GM21381 (cell line): ENCODE data around the gene MOV10.
A peak's percentile ranks its signal among the peaks of the same experiment; 100 is the strongest.
"Not testable (repeated sequence)": the region's sequence is repeated elsewhere in the genome, so short reads cannot be mapped to it uniquely, and the experiment has no call there.

Source experiments
- ATAC-seq: cut with Tn5 transposase; IDR thresholded peaks from one replicate; pipeline ENCODE4 v1.9.1; 2021; ENCODE audit warnings: mild to moderate bottlenecking, moderate library complexity; ENCODE audit not compliant: unreplicated experiment

Gene MOV10

GRCh38 chr1:112712191-112712590 is 37.7 kb downstream of the MOV10 start:
- no peak for ATAC-seq

GRCh38 chr1:112712701-112713128 is 38.3 kb downstream of the MOV10 start:
- no peak for ATAC-seq

GRCh38 chr1:112713466-112714312 is 39.2 kb downstream of the MOV10 start:
- peak; percentile 21 for ATAC-seq

- ATAC-seq, result peak; percentile 17
These were observed 40.1 kb downstream of the MOV10 start for GRCh38 chr1:112714313-112715263.

- peak; percentile 74 for ATAC-seq
These were observed 41.0 kb downstream of the MOV10 start, which contains the start of gene PPM1J for GRCh38 chr1:112715264-112716053. Gene PPM1J (minus strand): TSS chr1:112715332. CDS start chr1:112715301, 31 bp downstream.

- ATAC-seq, result peak; percentile 31
These were observed 41.8 kb downstream of the MOV10 start for GRCh38 chr1:112716133-112716720.

GRCh38 chr1:112717263-112717873 is 42.9 kb downstream of the MOV10 start:
- no peak for ATAC-seq

GRCh38 chr1:112718691-112719418 is 44.4 kb downstream of the MOV10 start:
- ATAC-seq, result no peak

GRCh38 chr1:112719706-112720105 is 45.2 kb downstream of the MOV10 start:
- no peak for ATAC-seq

GRCh38 chr1:112720800-112721199 is 46.3 kb downstream of the MOV10 start:
- ATAC-seq, result no peak

- not testable (repeated sequence) for ATAC-seq
These were observed 46.8 kb downstream of the MOV10 start for GRCh38 chr1:112721294-112721693.

- ATAC-seq, result no peak
These were observed 47.6 kb downstream of the MOV10 start for GRCh38 chr1:112721966-112722524.

- no peak for ATAC-seq
These were observed 48.4 kb downstream of the MOV10 start for GRCh38 chr1:112722601-112723510.

GRCh38 chr1:112723511-112723839 is 49.0 kb downstream of the MOV10 start:
- no peak for ATAC-seq

GRCh38 chr1:112724240-112724639 is 49.8 kb downstream of the MOV10 start:
- ATAC-seq, result not testable (repeated sequence)

GRCh38 chr1:112727716-112728115 is 53.3 kb downstream of the MOV10 start:
- ATAC-seq, result no peak

- not testable (repeated sequence) for ATAC-seq
These were observed 54.0 kb downstream of the MOV10 start for GRCh38 chr1:112728306-112728971.
